ENCODE measurements around the gene KRTAP19-6. TPM values are rescaled to one million over a fixed set of nuclear protein-coding genes. Genes with fewer than 3 reads are reported as not detected.

Gene KRTAP19-6
- total RNA-seq = not detected
- long read RNA-seq = 0 reads

- no peak for DNase-seq
- H3K36me3 ChIP-seq = no peaks in the 10 kb centered on the region
- H3K4me3 ChIP-seq = no peak within 1 kb of the TSS
- no peaks in the 10 kb centered on the region for H3K4me1 ChIP-seq
- no peak for TF ChIP-seq CTCF (IDR thresholded peaks at IDR 0.05)
- no peaks in the 10 kb centered on the region for H3K9me3 ChIP-seq
- intact Hi-C loops (cut with DNase I) = no loop called here
- no peaks in the 10 kb centered on the region for H3K27me3 ChIP-seq (ENCODE audit: low read depth)
- ATAC-seq = no peak
- H3K27ac ChIP-seq = no peak within 1 kb of the TSS
These were observed at the start of gene KRTAP19-6 for GRCh38 chr21:30541764-30542163. KRTAP19-6 (minus strand) TSS chr21:30541864; CDS start chr21:30541833, 31 bp downstream.

GRCh38 chr21:30590297-30590696 lies 48.6 kb upstream of the KRTAP19-6 start, which contains the start of gene KRTAP22-2:
KRTAP22-2 (minus strand) TSS chr21:30590397.
- no peak for TF ChIP-seq CTCF (IDR thresholded peaks at IDR 0.05)
- Histone ChIP-seq H3K27ac (no peak within 1 kb of the TSS), H3K36me3 (no peaks in the 10 kb centered on the region), H3K9me3 (no peaks in the 10 kb centered on the region), H3K27me3 (ENCODE audit: low read depth) (no peaks in the 10 kb centered on the region), H3K4me3 (no peak within 1 kb of the TSS), H3K4me1 (no peaks in the 10 kb centered on the region)
- ATAC-seq = no peak
- no peak for DNase-seq
- intact Hi-C loops (cut with DNase I) = no loop called here

- no peak for ATAC-seq
- no peak overlapping the region for H3K4me3 ChIP-seq
- no peaks in the 10 kb centered on the region for H3K9me3 ChIP-seq
- no peaks in the 10 kb centered on the region for H3K36me3 ChIP-seq
- no peak overlapping the region for H3K27ac ChIP-seq
- H3K4me1 ChIP-seq = no peaks in the 10 kb centered on the region
- DNase-seq = no peak
- TF ChIP-seq CTCF (IDR thresholded peaks at IDR 0.05) = no peak
- no peaks in the 10 kb centered on the region for H3K27me3 ChIP-seq (ENCODE audit: low read depth)
- intact Hi-C loops (cut with DNase I) = no loop called here
These were observed 41.2 kb upstream of the KRTAP19-6 start for GRCh38 chr21:30582870-30583269.

GRCh38 chr21:30580132-30580531 lies 38.5 kb upstream of the KRTAP19-6 start:
- Histone ChIP-seq H3K27me3 (ENCODE audit: low read depth) (no peaks in the 10 kb centered on the region), H3K4me1 (no peaks in the 10 kb centered on the region), H3K9me3 (no peaks in the 10 kb centered on the region), H3K4me3 (no peak overlapping the region), H3K36me3 (no peaks in the 10 kb centered on the region), H3K27ac (no peak overlapping the region)
- ATAC-seq = no peak
- no peak for DNase-seq
- intact Hi-C loops (cut with DNase I) = no loop called here
- TF ChIP-seq CTCF (IDR thresholded peaks at IDR 0.05) = no peak

GRCh38 chr21:30579346-30579745 lies 37.7 kb upstream of the KRTAP19-6 start:
- Histone ChIP-seq H3K27ac (no peak overlapping the region), H3K36me3 (no peaks in the 10 kb centered on the region), H3K9me3 (no peaks in the 10 kb centered on the region), H3K4me1 (no peaks in the 10 kb centered on the region), H3K4me3 (no peak overlapping the region), H3K27me3 (ENCODE audit: low read depth) (no peaks in the 10 kb centered on the region)
- TF ChIP-seq CTCF (IDR thresholded peaks at IDR 0.05) = no peak
- DNase-seq (no peak), ATAC-seq (no peak)
- intact Hi-C loops (cut with DNase I) = no loop called here

- DNase-seq = no peak
- no peak for ATAC-seq
- no peak for TF ChIP-seq CTCF (IDR thresholded peaks at IDR 0.05)
- no peaks in the 10 kb centered on the region for H3K36me3 ChIP-seq
- no peak overlapping the region for H3K4me3 ChIP-seq
- H3K4me1 ChIP-seq = no peaks in the 10 kb centered on the region
- no peaks in the 10 kb centered on the region for H3K9me3 ChIP-seq
- intact Hi-C loops (cut with DNase I) = no loop called here
- H3K27ac ChIP-seq = no peak overlapping the region
- H3K27me3 ChIP-seq (ENCODE audit: low read depth) = no peaks in the 10 kb centered on the region
These were observed 36.1 kb upstream of the KRTAP19-6 start for GRCh38 chr21:30577766-30578165.
